Hepatocyte (in vitro differentiated cells): Measurements from ENCODE around the gene FAM184A.

Source experiments
- EZH2 ChIP-seq: fragments of 200-600 bp; sonication (generic); IDR thresholded peaks from 2 replicates; pipeline ENCODE4 v1.6.1; 2016; ENCODE audit warnings: antibody characterized with exemption, mild to moderate bottlenecking, borderline replicate concordance
- TF ChIP-seq, protein P1 (sequence below): fragments of 200-600 bp; sonication (generic); IDR thresholded peaks from 2 replicates; pipeline ENCODE4 v1.5.1; 2016; ENCODE audit warnings: antibody characterized with exemption, mild to moderate bottlenecking; ENCODE audit not compliant: poor library complexity

DNA sequence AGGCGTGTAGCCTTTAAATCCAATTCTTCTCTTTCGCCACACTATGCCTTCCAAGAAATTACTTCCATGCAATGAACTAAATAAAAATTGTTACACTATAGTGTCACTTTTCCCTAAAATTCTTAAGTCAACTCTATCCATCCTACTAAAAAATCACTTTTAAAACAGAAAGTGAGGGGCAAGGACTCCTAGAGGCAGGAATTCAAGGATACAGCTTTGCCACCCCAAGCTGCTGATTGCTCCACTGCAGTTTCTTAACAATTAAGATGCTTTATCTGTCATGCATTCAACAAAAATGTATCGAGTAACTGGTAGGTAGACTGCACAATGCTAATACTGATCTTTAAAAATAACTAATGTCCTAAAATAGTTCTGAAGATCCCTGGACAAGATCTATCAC lies 147.8 kb downstream of the FAM184A start:
- TF ChIP-seq, protein P1, sequence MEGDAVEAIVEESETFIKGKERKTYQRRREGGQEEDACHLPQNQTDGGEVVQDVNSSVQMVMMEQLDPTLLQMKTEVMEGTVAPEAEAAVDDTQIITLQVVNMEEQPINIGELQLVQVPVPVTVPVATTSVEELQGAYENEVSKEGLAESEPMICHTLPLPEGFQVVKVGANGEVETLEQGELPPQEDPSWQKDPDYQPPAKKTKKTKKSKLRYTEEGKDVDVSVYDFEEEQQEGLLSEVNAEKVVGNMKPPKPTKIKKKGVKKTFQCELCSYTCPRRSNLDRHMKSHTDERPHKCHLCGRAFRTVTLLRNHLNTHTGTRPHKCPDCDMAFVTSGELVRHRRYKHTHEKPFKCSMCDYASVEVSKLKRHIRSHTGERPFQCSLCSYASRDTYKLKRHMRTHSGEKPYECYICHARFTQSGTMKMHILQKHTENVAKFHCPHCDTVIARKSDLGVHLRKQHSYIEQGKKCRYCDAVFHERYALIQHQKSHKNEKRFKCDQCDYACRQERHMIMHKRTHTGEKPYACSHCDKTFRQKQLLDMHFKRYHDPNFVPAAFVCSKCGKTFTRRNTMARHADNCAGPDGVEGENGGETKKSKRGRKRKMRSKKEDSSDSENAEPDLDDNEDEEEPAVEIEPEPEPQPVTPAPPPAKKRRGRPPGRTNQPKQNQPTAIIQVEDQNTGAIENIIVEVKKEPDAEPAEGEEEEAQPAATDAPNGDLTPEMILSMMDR, result no peak
- TF ChIP-seq EZH2, result no peak
